HG03460 (cell line): ENCODE results near the gene MEX3A.
"Not testable (repeated sequence)": the region's sequence is repeated elsewhere in the genome, so short reads cannot be mapped to it uniquely, and the experiment has no call there.

ENCODE experiments used
- ATAC-seq: cut with Tn5 transposase; IDR thresholded peaks from one replicate; pipeline ENCODE4 v1.9.1; 2021; ENCODE audit not compliant: unreplicated experiment

The MEX3A gene

DNA sequence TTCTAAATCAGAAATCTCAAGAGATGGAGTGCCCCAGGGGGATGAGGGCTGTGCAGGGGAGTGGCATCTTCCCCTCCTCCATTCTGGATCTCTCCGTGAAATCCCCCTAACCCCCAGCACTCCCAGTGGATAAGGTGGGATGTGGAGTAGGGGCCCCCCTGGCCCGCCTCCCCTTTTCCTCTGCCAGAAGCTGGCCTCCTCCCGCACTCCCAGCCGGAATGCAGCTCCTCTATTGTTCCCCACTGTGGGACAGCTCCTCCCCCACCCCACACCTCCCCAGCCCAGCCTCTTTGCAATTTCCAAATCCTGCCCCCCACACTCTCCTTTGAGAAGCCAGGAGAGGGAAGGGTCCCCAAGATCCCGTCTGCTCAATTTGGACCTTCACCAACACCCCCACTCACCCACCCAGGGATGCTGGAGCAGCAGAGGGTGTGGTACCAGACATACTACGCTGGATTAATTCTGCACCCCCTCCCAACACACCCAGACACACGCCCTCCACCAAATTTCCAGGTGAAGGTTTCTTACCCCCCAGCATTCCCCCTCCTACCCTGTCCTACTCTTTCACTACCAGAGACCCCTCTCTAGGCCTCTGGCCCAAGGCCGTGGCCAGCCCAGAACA, 1.9 kb downstream of the MEX3A start:
- ATAC-seq, result no peak

- ATAC-seq, result no peak
Observed at GRCh38 chr1:156079762-156080161, 2.5 kb downstream of the MEX3A start.

- no peak for ATAC-seq
Observed at GRCh38 chr1:156078728-156079127, 3.5 kb downstream of the MEX3A start.

GRCh38 chr1:156077430-156077760, 4.9 kb downstream of the MEX3A start:
- no peak for ATAC-seq

DNA sequence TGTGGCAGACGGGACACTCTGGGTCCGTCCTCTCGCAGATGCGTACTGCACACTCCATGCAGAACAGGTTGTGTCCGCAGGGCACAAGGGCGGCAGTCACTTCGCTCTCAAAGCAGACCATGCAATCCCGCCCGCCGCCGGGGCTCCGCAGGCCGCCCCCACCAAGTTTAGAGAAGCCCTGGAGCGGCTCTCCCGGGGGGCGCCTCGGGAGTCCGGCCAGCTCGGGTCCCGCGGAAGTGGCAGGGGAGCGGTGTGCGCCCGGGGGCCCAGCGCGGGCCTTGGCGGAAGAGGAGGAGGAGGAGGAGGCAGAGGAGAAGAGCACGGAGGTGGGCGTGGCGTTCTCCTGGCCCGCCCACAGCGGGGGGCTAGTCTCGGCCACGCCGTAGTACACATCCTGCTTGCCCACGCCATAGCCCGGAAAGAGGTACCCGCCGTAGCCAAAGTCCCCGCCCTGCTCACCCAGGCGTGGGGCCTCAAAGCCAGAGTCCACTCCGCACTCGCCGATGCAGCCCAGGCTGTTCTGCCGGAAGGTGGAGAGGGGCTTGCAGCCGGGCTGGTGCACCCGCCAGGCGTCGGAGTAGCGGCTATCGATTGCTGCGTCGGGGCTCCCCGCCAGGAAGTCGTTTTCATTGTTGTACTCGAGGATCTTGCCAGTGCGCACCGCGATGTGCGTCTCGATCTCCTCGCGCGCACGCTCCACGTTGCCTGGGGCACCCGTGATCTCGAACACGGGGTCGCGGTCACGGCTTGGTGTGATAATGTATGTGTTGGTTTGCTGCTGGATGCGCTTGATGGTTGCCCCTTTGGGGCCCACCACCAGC, 5.4 kb downstream of the MEX3A start:
- peak; percentile 65 for ATAC-seq

DNA sequence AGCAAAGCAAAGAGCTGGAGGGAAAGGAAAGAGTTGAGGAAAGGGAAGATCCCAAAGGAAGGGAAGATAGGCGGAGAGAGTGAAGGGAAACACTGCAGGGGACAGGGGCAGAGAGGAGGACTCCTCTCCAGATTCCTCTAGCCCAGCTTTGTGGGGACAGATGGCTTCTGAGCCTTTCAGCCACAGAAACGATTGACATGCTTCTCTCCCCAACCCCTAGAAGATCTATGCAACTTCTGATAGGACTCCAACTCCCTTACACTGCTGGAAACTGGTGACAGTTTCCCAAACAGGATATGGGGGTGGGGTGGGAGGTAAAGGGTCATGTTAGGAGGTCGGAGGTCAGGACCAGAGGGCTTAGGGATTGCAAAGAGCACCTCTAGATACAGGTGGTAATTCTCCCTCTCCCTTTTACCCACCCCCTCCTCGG, 6.5 kb downstream of the MEX3A start:
- no peak for ATAC-seq

DNA sequence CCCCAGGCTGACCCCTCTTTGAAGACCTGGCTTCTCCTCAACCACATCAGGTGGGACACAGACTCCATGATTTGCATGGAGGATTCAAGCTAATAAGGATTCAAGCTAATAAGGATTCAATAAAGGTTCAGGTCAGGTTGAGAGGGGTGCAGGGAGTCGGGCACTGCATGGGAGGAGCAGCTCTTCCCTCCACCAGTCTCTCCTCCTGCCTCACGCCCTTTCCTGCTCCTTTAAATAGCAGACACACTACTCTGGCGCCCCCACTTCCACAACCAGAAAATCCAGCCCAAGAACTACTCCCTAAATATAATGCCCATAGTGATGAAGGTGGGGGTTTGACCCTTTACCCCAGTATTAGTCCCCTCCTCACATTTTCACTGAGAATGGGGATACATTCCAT, 7.1 kb downstream of the MEX3A start:
- ATAC-seq, result no peak

DNA sequence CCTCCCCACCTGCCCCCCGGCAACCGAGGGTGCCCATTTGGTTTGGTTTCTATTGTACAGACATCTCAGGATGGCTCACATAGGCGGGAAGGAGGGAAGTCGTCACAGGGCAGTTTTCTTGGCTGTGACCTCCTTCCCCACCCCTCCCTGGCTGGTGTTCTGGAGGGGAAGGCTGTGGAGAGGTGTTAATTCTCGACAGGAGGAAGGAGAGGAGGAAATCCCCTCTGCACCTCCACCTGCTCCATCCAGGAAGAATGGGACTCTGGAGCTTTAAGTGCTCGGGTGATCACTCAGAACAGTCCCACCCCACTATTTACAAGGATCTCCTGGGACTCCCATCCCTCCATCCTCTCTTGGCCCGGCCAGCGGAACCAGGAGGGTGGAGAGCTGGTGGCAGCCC, 7.6 kb downstream of the MEX3A start:
- no peak for ATAC-seq

- no peak for ATAC-seq
Observed at GRCh38 chr1:156073740-156074139, 8.5 kb downstream of the MEX3A start.

- no peak for ATAC-seq
Observed at GRCh38 chr1:156073110-156073687, 9.1 kb downstream of the MEX3A start.

DNA sequence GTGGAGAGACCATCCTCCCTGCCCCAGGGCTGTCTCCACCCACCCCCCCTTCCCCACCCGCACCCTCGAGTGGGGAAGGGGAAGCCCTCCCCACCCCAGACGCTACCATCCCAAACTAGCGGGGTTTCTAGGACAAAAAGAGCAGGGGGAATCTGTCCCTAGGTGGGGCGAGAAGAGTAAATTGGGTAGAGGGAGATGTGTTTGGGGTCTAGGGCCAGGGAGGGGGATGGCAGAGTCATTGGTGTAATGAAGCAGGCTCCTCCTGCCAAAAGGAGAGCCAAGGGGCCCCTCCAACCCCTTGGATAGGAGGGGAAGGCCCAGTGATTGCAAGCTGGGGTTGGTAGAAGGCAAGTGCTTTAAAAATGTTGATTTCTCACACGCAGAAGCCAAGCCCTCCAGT, 10.0 kb downstream of the MEX3A start:
- ATAC-seq, result no peak

DNA sequence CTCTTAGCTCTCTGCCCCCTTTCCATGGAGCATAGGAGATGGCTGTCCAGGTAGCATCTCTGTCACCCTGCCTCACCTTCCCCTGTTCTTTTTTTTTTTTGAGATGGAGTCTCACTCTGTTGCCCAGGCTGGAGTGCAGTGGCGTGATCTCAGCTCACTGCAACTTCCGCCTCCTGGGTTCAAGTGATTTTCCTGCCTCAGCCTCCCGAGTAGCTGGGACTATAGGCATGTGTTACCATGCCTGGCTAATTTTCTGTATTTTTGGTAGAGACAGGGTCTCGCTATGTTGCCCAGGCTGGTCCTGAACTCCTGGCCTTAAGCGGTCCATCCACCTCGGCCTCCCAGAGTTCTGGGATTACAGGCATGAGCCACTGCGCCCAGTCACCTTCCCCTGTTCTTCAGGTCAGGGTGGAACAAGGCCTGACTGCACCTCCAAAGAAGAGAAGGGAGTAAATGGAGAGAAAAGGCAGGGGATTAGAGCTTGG, 10.9 kb downstream of the MEX3A start:
- ATAC-seq, result not testable (repeated sequence)

- ATAC-seq, result no peak
Observed at GRCh38 chr1:156070548-156070947, 11.7 kb downstream of the MEX3A start.

GRCh38 chr1:156069490-156070455, 12.5 kb downstream of the MEX3A start:
- ATAC-seq, result no peak

GRCh38 chr1:156067262-156067661, 15.0 kb downstream of the MEX3A start:
- no peak for ATAC-seq

DNA sequence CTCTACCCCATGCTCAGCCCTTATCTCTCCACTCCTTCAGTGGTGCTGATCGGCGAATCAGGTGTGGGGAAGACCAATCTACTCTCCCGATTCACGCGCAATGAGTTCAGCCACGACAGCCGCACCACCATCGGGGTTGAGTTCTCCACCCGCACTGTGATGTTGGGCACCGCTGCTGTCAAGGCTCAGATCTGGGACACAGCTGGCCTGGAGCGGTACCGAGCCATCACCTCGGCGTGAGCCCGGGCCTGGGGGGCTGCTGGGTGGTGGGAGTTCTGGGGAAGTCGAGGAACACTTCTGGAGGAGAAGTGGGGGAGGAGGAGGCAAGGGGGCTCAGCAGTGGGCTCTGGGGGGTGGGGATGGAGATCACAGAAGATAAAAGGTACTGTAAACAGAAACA, 16.4 kb downstream of the MEX3A start:
- ATAC-seq, result no peak

GRCh38 chr1:156065212-156065611, 17.1 kb downstream of the MEX3A start:
- ATAC-seq, result no peak

- ATAC-seq, result no peak
Observed at GRCh38 chr1:156064615-156065014, 17.6 kb downstream of the MEX3A start.

- no peak for ATAC-seq
Observed at GRCh38 chr1:156063997-156064285, 18.3 kb downstream of the MEX3A start.

DNA sequence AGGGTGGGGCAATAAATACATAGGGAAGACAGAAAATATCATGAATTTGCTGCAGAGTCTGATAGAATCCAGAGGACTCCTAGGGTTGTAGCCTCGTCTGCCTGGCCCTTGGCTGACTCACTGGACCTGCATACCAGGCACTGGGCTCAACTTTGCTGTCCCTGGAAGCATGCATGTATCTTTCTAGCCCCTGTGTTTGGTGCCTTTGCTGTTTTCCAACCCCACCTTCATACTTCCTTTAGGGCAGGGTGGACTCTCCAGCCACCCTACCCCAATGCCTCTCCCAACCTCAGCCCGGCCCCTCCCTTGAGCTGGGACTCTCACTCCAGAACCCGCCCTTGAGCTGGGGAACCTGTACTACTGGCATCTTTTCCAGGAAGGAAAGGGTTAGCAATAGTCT, 20.1 kb downstream of the MEX3A start:
- ATAC-seq, result no peak

GRCh38 chr1:156060937-156061636, 21.2 kb downstream of the MEX3A start, which contains the start of gene RAB25:
Gene RAB25, plus strand, starts transcription at chr1:156061160. Its CDS starts 241 bp downstream, at chr1:156061401.
- ATAC-seq, result no peak
